Liver (tissue), 9 donors: ENCODE results near the gene PIGW. TPM values are rescaled to one million over a fixed set of nuclear protein-coding genes. Genes with fewer than 3 reads are reported as not detected.
A peak's percentile ranks its signal among the peaks of the same experiment; 100 is the strongest.

Experiments
- DNase-seq: peaks from one replicate; pipeline ENCODE4 v3.0.0-alpha.2; 2017; ENCODE audit warnings: low spot score
- H3K27ac ChIP-seq, 2 donors: one replicate each; pipeline ENCODE4 v1.7.0; 2013; ENCODE audit warnings: inconsistent platforms in 2 of 2, low read length in 2 of 2, control low read depth in 1 of 2, low read depth in 1 of 2, mild to moderate bottlenecking in 1 of 2
- H3K27me3 ChIP-seq, 4 donors: one replicate each; pipeline versions ENCODE4 v1.6.1 to v1.7.0; 2013; ENCODE audit warnings: low read length in 3 of 4, inconsistent platforms in 1 of 4, mild to moderate bottlenecking in 1 of 4, moderate library complexity in 1 of 4; ENCODE audit not compliant: control insufficient read depth in 4 of 4, insufficient read depth in 4 of 4
- H3K36me3 ChIP-seq, 4 donors: one replicate each; pipeline versions ENCODE4 v1.6.1 to v1.7.0; 2013; ENCODE audit warnings: low read length in 3 of 4, mild to moderate bottlenecking in 3 of 4, low read depth in 1 of 4, moderate library complexity in 1 of 4; ENCODE audit not compliant: control insufficient read depth in 4 of 4, insufficient read depth in 3 of 4
- H3K4me1 ChIP-seq, 4 donors: one replicate each; pipeline versions ENCODE4 v1.6.1 to v1.7.0; 2013; ENCODE audit warnings: low read length in 3 of 4, mild to moderate bottlenecking in 3 of 4, moderate library complexity in 1 of 4; ENCODE audit not compliant: control insufficient read depth in 4 of 4, insufficient read depth in 4 of 4
- H3K4me3 ChIP-seq, 3 donors: one replicate each; pipeline versions ENCODE4 v1.6.1 to v1.7.0; 2013; ENCODE audit warnings: low read length in 3 of 3, control low read depth in 1 of 3, low read depth in 1 of 3, mild to moderate bottlenecking in 1 of 3
- H3K9ac ChIP-seq, 2 donors: one replicate each; pipeline ENCODE4 v1.7.0; 2013; ENCODE audit warnings: low read length in 2 of 2, mild to moderate bottlenecking in 2 of 2, moderate library complexity in 2 of 2, control low read depth in 1 of 2, low read depth in 1 of 2
- H3K9me3 ChIP-seq, 4 donors: one replicate each; pipeline versions ENCODE4 v1.6.1 to v1.7.0; 2013; ENCODE audit warnings: low read length in 3 of 4; ENCODE audit not compliant: control insufficient read depth in 4 of 4
- CTCF ChIP-seq: fragments of 150-350 bp; IDR thresholded peaks from 2 replicates; pipeline ENCODE4 v1.5.1; 2017; ENCODE audit warnings: improper control_type of control experiment, low read depth, low read length; ENCODE audit not compliant: missing input control
- EGR1 ChIP-seq, 2 donors: IDR thresholded peaks; 2 replicates each; pipeline ENCODE4 v1.6.1; 2016 to 2018; ENCODE audit warnings: antibody characterized with exemption in 2 of 2, low read depth in 2 of 2
- FOXA1 ChIP-seq: IDR thresholded peaks from 2 replicates; pipeline ENCODE4 v1.6.1; 2016; ENCODE audit warnings: antibody characterized with exemption
- FOXA2 ChIP-seq: IDR thresholded peaks from 2 replicates; pipeline ENCODE4 v1.6.1; 2016; ENCODE audit warnings: antibody characterized with exemption
- GABPA ChIP-seq, 2 donors: IDR thresholded peaks in 1 of 2; conservative IDR thresholded peaks in 1 of 2; 2 replicates each; pipeline ENCODE4 v1.6.1; 2016; ENCODE audit warnings: antibody characterized with exemption in 2 of 2, mild to moderate bottlenecking in 1 of 2, moderate library complexity in 1 of 2
- HNF4A ChIP-seq, 2 donors: conservative IDR thresholded peaks; 2 replicates each; pipeline ENCODE4 v1.6.1; 2016; ENCODE audit warnings: antibody characterized with exemption in 2 of 2, mild to moderate bottlenecking in 2 of 2
- HNF4G ChIP-seq: IDR thresholded peaks from 2 replicates; pipeline ENCODE4 v1.6.1; 2016; ENCODE audit warnings: antibody characterized with exemption
- JUND ChIP-seq, 2 donors: IDR thresholded peaks; 2 replicates each; pipeline ENCODE4 v1.6.1; 2016; ENCODE audit warnings: antibody characterized with exemption in 2 of 2
- MAX ChIP-seq: IDR thresholded peaks from 2 replicates; pipeline ENCODE4 v1.6.1; 2016; ENCODE audit warnings: antibody characterized with exemption
- RAD21 ChIP-seq, 2 donors: IDR thresholded peaks; 2 replicates each; pipeline ENCODE4 v1.6.1; 2016; ENCODE audit warnings: antibody characterized with exemption in 2 of 2, mild to moderate bottlenecking in 2 of 2
- RXRA ChIP-seq, 2 donors: IDR thresholded peaks; 2 replicates each; pipeline ENCODE4 v1.6.1; 2017 to 2018; ENCODE audit warnings: antibody characterized with exemption in 2 of 2, mild to moderate bottlenecking in 1 of 2
- SP1 ChIP-seq: IDR thresholded peaks from 2 replicates; pipeline ENCODE4 v1.6.1; 2018; ENCODE audit warnings: antibody characterized with exemption, mild to moderate bottlenecking
- TAF1 ChIP-seq: conservative IDR thresholded peaks from 2 replicates; pipeline ENCODE4 v1.6.1; 2016; ENCODE audit warnings: antibody characterized with exemption, mild to moderate bottlenecking
- YY1 ChIP-seq: IDR thresholded peaks from 2 replicates; pipeline ENCODE4 v1.6.1; 2016; ENCODE audit warnings: antibody characterized with exemption, mild to moderate bottlenecking
- WGBS: extraction: QIAGEN DNeasy Blood & Tissue Kit; methylation state at CpG from one replicate; pipeline ENCODE4 v1.1.7; 2013; 5-methylcytosine and 5-hydroxymethylcytosine counted together
- polyA plus RNA-seq, 2 donors: library from polyadenylated mRNA; stranded (reverse) in 1 of 2; unstranded in 1 of 2; fragments of 200-250 nt in 1 of 2; fragments of >200 nt in 1 of 2; fragmentation: Nextera tagmentation in 1 of 2; extraction: Ambion mirVana in 1 of 2; gene quantifications; one replicate each; pipeline versions ENCODE4 v1.2.1 to v1.2.3, GENCODE V29; 2013 to 2015
- total RNA-seq, 2 donors: library from RNA; depleted of rRNA; stranded (reverse); fragments of >200 nt; gene quantifications; one replicate each; pipeline ENCODE4 v1.2.3, GENCODE V29; 2014
- TF ChIP-seq, protein P1 (sequence below): IDR thresholded peaks from 2 replicates; pipeline ENCODE4 v1.6.1; 2016; ENCODE audit warnings: antibody characterized with exemption, mild to moderate bottlenecking
- TF ChIP-seq, protein P2 (sequence below): IDR thresholded peaks from 2 replicates; pipeline ENCODE4 v1.6.1; 2016; ENCODE audit warnings: antibody characterized with exemption
- TF ChIP-seq, protein P3 (sequence below): IDR thresholded peaks from 2 replicates; pipeline ENCODE4 v1.6.1; 2016; ENCODE audit warnings: antibody characterized with exemption
- donor health status: healthy.
- donor health status: healthy.
- donor health status: healthy.
- donor health status: healthy.
- donor health status: healthy.

The PIGW gene
- total RNA-seq = 1 to 10 TPM; 6.2 to 9.6 TPM
- 1 to 10 TPM; 3.2 to 6.0 TPM for polyA plus RNA-seq

GRCh38 chr17:36534840-36535668, at the start of gene PIGW, which contains the start of gene MYO19:
PIGW (plus strand) TSS chr17:36534987; CDS start chr17:36537102, 2,115 bp downstream.
MYO19 (minus strand) TSS chr17:36534868; CDS start chr17:36532538, 2,330 bp downstream.
- Histone ChIP-seq H3K27me3 (no peaks in the 10 kb centered on the region), H3K36me3 (peaks cover 7 to 22% (median 14%) of the 10 kb centered on the region in 4 donors), H3K4me1 (peaks cover 0 to 15% (median 8%) of the 10 kb centered on the region in 4 donors), H3K9ac (peak within 1 kb of the TSS; percentile 78 to 87), H3K27ac (peak within 1 kb of the TSS; percentile 93 to 99), H3K4me3 (peak within 1 kb of the TSS; percentile 83 to 99 (median 92)), H3K9me3 (no peaks in the 10 kb centered on the region)
- DNase-seq = peak; percentile 83
- under 1% methylated on average over 83 of the region's 83 CpGs for WGBS
- TF ChIP-seq RXRA (IDR thresholded peaks at IDR 0.05) (peak in 1 of 2 donors; percentile 3), MAX (peak; percentile 51), TAF1 (peak; percentile 89), FOXA1 (peak; percentile 14), YY1 (peak; percentile 96), GABPA (IDR thresholded peaks at IDR 0.05 in 1 of 2, conservative IDR thresholded peaks at IDR 0.05 in 1 of 2) (peak; percentile 83 to 95), CTCF (no peak), HNF4A (conservative IDR thresholded peaks at IDR 0.05) (no peak), EGR1 (IDR thresholded peaks at IDR 0.05; ENCODE audit: low read depth in 2 of 2) (peak in 1 of 2 donors; percentile 34)
- TF ChIP-seq, protein P1, sequence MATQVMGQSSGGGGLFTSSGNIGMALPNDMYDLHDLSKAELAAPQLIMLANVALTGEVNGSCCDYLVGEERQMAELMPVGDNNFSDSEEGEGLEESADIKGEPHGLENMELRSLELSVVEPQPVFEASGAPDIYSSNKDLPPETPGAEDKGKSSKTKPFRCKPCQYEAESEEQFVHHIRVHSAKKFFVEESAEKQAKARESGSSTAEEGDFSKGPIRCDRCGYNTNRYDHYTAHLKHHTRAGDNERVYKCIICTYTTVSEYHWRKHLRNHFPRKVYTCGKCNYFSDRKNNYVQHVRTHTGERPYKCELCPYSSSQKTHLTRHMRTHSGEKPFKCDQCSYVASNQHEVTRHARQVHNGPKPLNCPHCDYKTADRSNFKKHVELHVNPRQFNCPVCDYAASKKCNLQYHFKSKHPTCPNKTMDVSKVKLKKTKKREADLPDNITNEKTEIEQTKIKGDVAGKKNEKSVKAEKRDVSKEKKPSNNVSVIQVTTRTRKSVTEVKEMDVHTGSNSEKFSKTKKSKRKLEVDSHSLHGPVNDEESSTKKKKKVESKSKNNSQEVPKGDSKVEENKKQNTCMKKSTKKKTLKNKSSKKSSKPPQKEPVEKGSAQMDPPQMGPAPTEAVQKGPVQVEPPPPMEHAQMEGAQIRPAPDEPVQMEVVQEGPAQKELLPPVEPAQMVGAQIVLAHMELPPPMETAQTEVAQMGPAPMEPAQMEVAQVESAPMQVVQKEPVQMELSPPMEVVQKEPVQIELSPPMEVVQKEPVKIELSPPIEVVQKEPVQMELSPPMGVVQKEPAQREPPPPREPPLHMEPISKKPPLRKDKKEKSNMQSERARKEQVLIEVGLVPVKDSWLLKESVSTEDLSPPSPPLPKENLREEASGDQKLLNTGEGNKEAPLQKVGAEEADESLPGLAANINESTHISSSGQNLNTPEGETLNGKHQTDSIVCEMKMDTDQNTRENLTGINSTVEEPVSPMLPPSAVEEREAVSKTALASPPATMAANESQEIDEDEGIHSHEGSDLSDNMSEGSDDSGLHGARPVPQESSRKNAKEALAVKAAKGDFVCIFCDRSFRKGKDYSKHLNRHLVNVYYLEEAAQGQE = peak; percentile 70
- TF ChIP-seq, protein P2, sequence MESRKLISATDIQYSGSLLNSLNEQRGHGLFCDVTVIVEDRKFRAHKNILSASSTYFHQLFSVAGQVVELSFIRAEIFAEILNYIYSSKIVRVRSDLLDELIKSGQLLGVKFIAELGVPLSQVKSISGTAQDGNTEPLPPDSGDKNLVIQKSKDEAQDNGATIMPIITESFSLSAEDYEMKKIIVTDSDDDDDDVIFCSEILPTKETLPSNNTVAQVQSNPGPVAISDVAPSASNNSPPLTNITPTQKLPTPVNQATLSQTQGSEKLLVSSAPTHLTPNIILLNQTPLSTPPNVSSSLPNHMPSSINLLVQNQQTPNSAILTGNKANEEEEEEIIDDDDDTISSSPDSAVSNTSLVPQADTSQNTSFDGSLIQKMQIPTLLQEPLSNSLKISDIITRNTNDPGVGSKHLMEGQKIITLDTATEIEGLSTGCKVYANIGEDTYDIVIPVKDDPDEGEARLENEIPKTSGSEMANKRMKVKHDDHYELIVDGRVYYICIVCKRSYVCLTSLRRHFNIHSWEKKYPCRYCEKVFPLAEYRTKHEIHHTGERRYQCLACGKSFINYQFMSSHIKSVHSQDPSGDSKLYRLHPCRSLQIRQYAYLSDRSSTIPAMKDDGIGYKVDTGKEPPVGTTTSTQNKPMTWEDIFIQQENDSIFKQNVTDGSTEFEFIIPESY = peak; percentile 98
- TF ChIP-seq, protein P3, sequence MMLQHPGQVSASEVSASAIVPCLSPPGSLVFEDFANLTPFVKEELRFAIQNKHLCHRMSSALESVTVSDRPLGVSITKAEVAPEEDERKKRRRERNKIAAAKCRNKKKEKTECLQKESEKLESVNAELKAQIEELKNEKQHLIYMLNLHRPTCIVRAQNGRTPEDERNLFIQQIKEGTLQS = no peak

DNA sequence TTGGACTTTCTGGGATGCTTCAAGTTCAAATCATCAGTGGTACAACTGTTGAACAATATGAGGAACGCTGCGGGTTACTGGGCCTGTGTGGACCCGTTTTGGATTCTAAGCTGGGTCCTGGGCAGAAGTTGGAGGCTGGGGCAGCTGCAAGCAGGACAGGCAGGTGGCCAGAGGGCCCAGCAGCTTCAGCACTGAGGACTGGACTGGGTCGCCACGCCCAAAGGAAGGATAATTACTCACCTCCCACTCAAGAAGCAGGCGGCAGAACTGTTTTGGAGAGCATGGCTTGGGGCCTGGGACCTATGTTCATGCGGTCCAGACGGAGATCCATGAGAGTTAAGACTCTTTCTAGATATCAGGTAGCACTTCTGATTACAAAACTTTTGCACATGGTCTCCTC, 49.8 kb upstream of the PIGW start:
- Histone ChIP-seq H3K27ac (no peak overlapping the region), H3K4me3 (no peak overlapping the region), H3K36me3 (no peaks in the 10 kb centered on the region), H3K4me1 (peaks cover 9 to 35% (median 28%) of the 10 kb centered on the region in 4 donors), H3K9me3 (no peaks in the 10 kb centered on the region), H3K27me3 (no peaks in the 10 kb centered on the region), H3K9ac (no peak overlapping the region)
- TF ChIP-seq RAD21 (IDR thresholded peaks at IDR 0.05) = no peak
- no peak for TF ChIP-seq JUND (IDR thresholded peaks at IDR 0.05)
- TF ChIP-seq EGR1 (IDR thresholded peaks at IDR 0.05; ENCODE audit: low read depth in 2 of 2) = no peak
- TF ChIP-seq MAX = no peak
- no peak for TF ChIP-seq SP1
- TF ChIP-seq, protein P3 = no peak
- no peak for TF ChIP-seq FOXA2
- TF ChIP-seq HNF4A (conservative IDR thresholded peaks at IDR 0.05) = no peak
- TF ChIP-seq FOXA1 = no peak
- TF ChIP-seq GABPA (IDR thresholded peaks at IDR 0.05 in 1 of 2, conservative IDR thresholded peaks at IDR 0.05 in 1 of 2) = no peak
- TF ChIP-seq HNF4G = no peak
- no peak for DNase-seq
- WGBS = 92% methylated on average over 8 of the region's 8 CpGs
